GM12878 (cell line): ENCODE results near the gene NPAS3. TPM values are rescaled to one million over a fixed set of nuclear protein-coding genes. Genes with fewer than 3 reads are reported as not detected.
A peak's percentile ranks its signal among the peaks of the same experiment; 100 is the strongest.

Experiments
- ATAC-seq: fragments of 200-7000 bp; cut with Tn5 transposase; 3 replicates; pipeline ENCODE4 v1.9.1; 2020; ENCODE audit warnings: mild to moderate bottlenecking, moderate library complexity
- BruUV-seq: library from RNA; stranded (reverse); fragments of 400-500 nt; replicated peaks from 2 replicates; lab custom pipeline; 2021; lab: Mats Ljungman, UMichigan
- CTCF ChIA-PET: fragments of 300-600 bp; sonication (Branson Sonifier 250); formaldehyde crosslinking; extraction: SDS; loops from one replicate; lab custom pipeline; 2021; ENCODE audit warnings: inconsistent platforms; lab: Yijun Ruan, JAX
- POLR2A ChIA-PET: fragments of 350-600 bp; formaldehyde crosslinking; extraction: SDS; loops from one replicate; lab custom pipeline; 2021; ENCODE audit warnings: inconsistent platforms; lab: Charles Lee
- RAD21 ChIA-PET: fragments of 300-600 bp; sonication (Branson Sonifier 250); formaldehyde crosslinking; loops from one replicate; lab custom pipeline; 2023; ENCODE audit warnings: antibody characterized with exemption; ENCODE audit not compliant: unreplicated experiment; lab: Charles Lee
- SMC1A ChIA-PET: fragments of 300-600 bp; sonication (Branson Sonifier 250); formaldehyde crosslinking; loops from one replicate; lab custom pipeline; 2023; ENCODE audit not compliant: unreplicated experiment, uncharacterized antibody; lab: Charles Lee
- DNase-seq: peaks from one replicate; pipeline ENCODE4 v3.0.0-alpha.2; 2011; ENCODE audit warnings: low read depth, low spot score
- FAIRE-seq: peaks from 3 replicates; lab custom pipeline; 2011; peaks lifted over from hg19 to GRCh38; lab: Jason Lieb, UNC
- H2AFZ ChIP-seq: 2 replicates; pipeline ENCODE4 v1.6.0; 2011; ENCODE audit warnings: low read depth, low read length, control low read depth; ENCODE audit not compliant: control insufficient read depth
- H3K27ac ChIP-seq: 2 replicates; pipeline ENCODE4 v1.5.1; 2011; ENCODE audit warnings: control low read depth; ENCODE audit not compliant: control insufficient read depth, insufficient read depth
- H3K27me3 ChIP-seq, 2 experiments: replicated peaks in 1 of 2; 2 replicates each; pipeline versions ENCODE4 v1.6.0 to v1.6.1; 2011; ENCODE audit warnings: low read length in 1 of 2; ENCODE audit not compliant: control insufficient read depth in 2 of 2, insufficient read depth in 2 of 2
- H3K36me3 ChIP-seq, 2 experiments: 2 replicates each; pipeline ENCODE4 v1.5.1; 2011; ENCODE audit warnings: low read length in 1 of 2; ENCODE audit not compliant: control insufficient read depth in 2 of 2, insufficient read depth in 2 of 2
- H3K4me1 ChIP-seq: 2 replicates; pipeline ENCODE4 v1.6.1; 2011; ENCODE audit warnings: mild to moderate bottlenecking, low read length, moderate library complexity, mixed read lengths; ENCODE audit not compliant: control insufficient read depth, insufficient read depth
- H3K4me2 ChIP-seq: 2 replicates; pipeline ENCODE4 v1.6.0; 2011; ENCODE audit warnings: control low read depth; ENCODE audit not compliant: control insufficient read depth, insufficient read depth
- H3K4me3 ChIP-seq: fragments of 200-600 bp; sonication (generic); 2 replicates; pipeline ENCODE4 v1.5.1; 2016
- H3K79me2 ChIP-seq: 2 replicates; pipeline ENCODE4 v1.6.0; 2011; ENCODE audit warnings: low read length; ENCODE audit not compliant: control insufficient read depth, insufficient read depth
- H3K9ac ChIP-seq: 2 replicates; pipeline ENCODE4 v1.8.0; 2011; ENCODE audit warnings: low read length, control low read depth, mixed read lengths; ENCODE audit not compliant: control insufficient read depth, insufficient read depth
- H3K9me3 ChIP-seq: replicated peaks from 3 replicates; pipeline ENCODE4 v1.5.1; 2011; ENCODE audit warnings: mild to moderate bottlenecking, low read length; ENCODE audit not compliant: control insufficient read depth, insufficient read depth
- H4K20me1 ChIP-seq: 2 replicates; pipeline ENCODE4 v1.6.0; 2011; ENCODE audit not compliant: control insufficient read depth, insufficient read depth
- ATF7 ChIP-seq: fragments of 450-650 bp; IDR thresholded peaks from 2 replicates; pipeline ENCODE4 v1.6.1; 2016; ENCODE audit warnings: low read depth, mild to moderate bottlenecking
- DPF2 ChIP-seq: fragments of 450-650 bp; IDR thresholded peaks from 2 replicates; pipeline ENCODE4 v1.6.1; 2017; ENCODE audit warnings: mild to moderate bottlenecking
- EP300 ChIP-seq, 2 experiments: fragments of 150-350 bp in 1 of 2; IDR thresholded peaks; 2 replicates each; pipeline ENCODE4 v1.6.1; 2011 to 2012; ENCODE audit warnings: low read depth in 2 of 2, low read length in 2 of 2, borderline replicate concordance in 1 of 2, improper control_type of control experiment in 1 of 2, inconsistent platforms in 1 of 2; ENCODE audit not compliant: control insufficient read depth in 1 of 2
- GATAD2B ChIP-seq: fragments of 450-650 bp; conservative IDR thresholded peaks from 2 replicates; pipeline ENCODE4 v1.6.1; 2017; ENCODE audit warnings: low read depth, mild to moderate bottlenecking, moderate library complexity
- IKZF2 ChIP-seq, 2 experiments: fragments of 450-650 bp; IDR thresholded peaks; 2 replicates each; pipeline ENCODE4 v1.6.1; 2017; ENCODE audit warnings: mild to moderate bottlenecking in 2 of 2, moderate library complexity in 2 of 2
- MEF2B ChIP-seq: fragments of 450-650 bp; IDR thresholded peaks from 2 replicates; pipeline ENCODE4 v1.6.1; 2018; ENCODE audit warnings: mild to moderate bottlenecking, moderate library complexity; ENCODE audit not compliant: partially characterized antibody, poor library complexity, severe bottlenecking
- MTA2 ChIP-seq: fragments of 450-650 bp; IDR thresholded peaks from 2 replicates; pipeline ENCODE4 v1.6.1; 2016; ENCODE audit warnings: low read depth, mild to moderate bottlenecking, moderate library complexity
- NBN ChIP-seq: fragments of 450-650 bp; IDR thresholded peaks from 2 replicates; pipeline ENCODE4 v1.6.1; 2016
- PKNOX1 ChIP-seq: fragments of 450-650 bp; IDR thresholded peaks from 2 replicates; pipeline ENCODE4 v1.6.1; 2016; ENCODE audit warnings: mild to moderate bottlenecking
- RELB ChIP-seq: fragments of 450-650 bp; IDR thresholded peaks from 2 replicates; pipeline ENCODE4 v1.6.1; 2017; ENCODE audit warnings: low read depth, mild to moderate bottlenecking, moderate library complexity
- SMAD1 ChIP-seq: fragments of 450-650 bp; IDR thresholded peaks from 2 replicates; pipeline ENCODE4 v1.6.1; 2018; ENCODE audit warnings: mild to moderate bottlenecking, low read depth; ENCODE audit not compliant: partially characterized antibody
- SMC3 ChIP-seq: IDR thresholded peaks from 2 replicates; pipeline ENCODE4 v1.6.1; 2011; ENCODE audit warnings: low read length, improper control_type of control experiment, borderline replicate concordance
- TBL1XR1 ChIP-seq: IDR thresholded peaks from 2 replicates; pipeline ENCODE4 v1.6.1; 2012; ENCODE audit warnings: low read depth, low read length, improper control_type of control experiment
- WGBS: methylation state at CpG from one replicate; pipeline ENCODE4 v1.1.6; 2016; ENCODE audit warnings: low lambda C conversion rate; ENCODE audit not compliant: insufficient replicate concordance, insufficient coverage; ENCODE audit errors: missing lambda C conversion rate; 5-methylcytosine and 5-hydroxymethylcytosine counted together
- in situ Hi-C: fragments of 300-500 bp; cut with MboI; formaldehyde crosslinking; loops from 9 replicates; pipeline ENCODE4 v1.14.3; 2018; ENCODE audit warnings: mixed read lengths
- intact Hi-C: fragments of 100-400 bp; cut with micrococcal nuclease; formaldehyde crosslinking; loops from one replicate; pipeline ENCODE4 v1.14.2; 2022; ENCODE audit not compliant: unreplicated experiment
- polyA plus RNA-seq, 11 experiments: library from polyadenylated mRNA; depleted of rRNA in 4 of 11; unstranded in 6 of 11; stranded (reverse) in 5 of 11; fragments of >200 nt; fragmentation: Nextera tagmentation in 4 of 11; fragmentation: Illumina TruSeq in 1 of 11; extraction: Ambion mirVana in 4 of 11; extraction: Trizol in 1 of 11; gene quantifications; 1 replicate in 1 of 11; 2 replicates in 10 of 11; pipeline versions ENCODE4 v1.2.1 to v1.2.3, GENCODE V29; 2011 to 2016; ENCODE audit warnings: inconsistent platforms in 2 of 11, missing spikeins in 2 of 11, low read depth in 1 of 11
- total RNA-seq, 4 experiments: library from RNA; depleted of rRNA in 3 of 4; stranded (reverse); fragments of >200 nt in 3 of 4; fragmentation: Illumina TruSeq in 1 of 4; extraction: Trizol in 1 of 4; gene quantifications; 2 replicates each; pipeline versions ENCODE4 v1.2.1 to v1.2.3, GENCODE V29; 2013 to 2021
- TF ChIP-seq, protein P1 (sequence below): fragments of 450-650 bp; IDR thresholded peaks from 2 replicates; pipeline ENCODE4 v1.6.1; 2017; ENCODE audit warnings: mild to moderate bottlenecking, moderate library complexity

NPAS3 gene
- total and polyA plus RNA-seq, 10 of the 15 experiments (the other 5 are each of a cell fraction or from before 2014, with no cell fraction given) = under 0.01 to 2.7 (median 0.03) TPM; not detected in 6

DNA sequence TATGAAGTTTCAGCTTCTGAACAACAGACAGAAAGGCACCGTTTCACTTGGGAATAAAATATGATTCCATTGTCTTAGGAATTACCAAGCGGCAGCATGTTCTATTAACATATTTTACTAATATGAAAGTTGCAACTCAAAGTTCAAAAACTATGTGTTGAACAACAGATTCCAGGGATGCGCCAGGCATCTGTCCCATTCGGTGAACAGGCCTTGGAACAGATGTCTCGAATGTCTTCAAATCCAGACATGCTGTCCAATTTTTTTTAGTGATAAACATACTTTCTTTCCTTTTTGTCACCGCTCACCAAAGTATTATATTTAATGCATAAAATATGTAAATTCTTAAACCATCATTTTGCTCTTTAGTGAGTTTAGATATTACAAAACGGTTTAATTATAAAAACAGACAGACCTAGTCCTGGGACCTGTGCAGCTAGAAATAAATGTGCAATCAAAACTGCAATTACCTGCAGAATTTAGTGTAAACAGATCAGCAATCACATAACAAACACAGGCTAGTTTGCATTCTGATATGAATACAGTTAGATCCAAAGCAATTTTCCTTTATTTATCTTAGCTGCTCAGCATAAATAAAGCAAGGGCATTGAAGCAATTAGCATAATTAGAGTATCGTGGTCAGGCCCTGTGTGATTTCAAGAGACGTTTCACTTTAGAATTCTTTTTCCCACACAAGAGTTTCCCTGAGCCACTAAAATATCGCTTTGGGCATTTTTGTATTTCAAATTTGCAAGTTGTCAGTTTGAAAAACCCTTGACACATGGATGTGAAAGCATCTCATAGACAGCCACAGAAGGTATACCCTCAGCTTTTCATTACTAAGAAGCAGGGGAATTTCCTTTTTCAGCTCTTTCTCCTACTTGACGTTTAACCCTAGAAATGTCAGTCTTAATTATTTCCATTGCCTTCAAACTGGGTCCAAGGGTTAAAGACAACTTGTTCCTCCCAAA, 591.4 kb downstream of the NPAS3 start:
- no peaks in the 10 kb centered on the region for H3K4me1 ChIP-seq
- intact Hi-C loops = no loop called here
- H2AFZ ChIP-seq = no peak overlapping the region
- SMC1A ChIA-PET = interaction anchor here (0.7 to 18.1 kb wide), 20 partner anchors 10 to 262 kb away, joined by 3 to 298 read pairs (median 7); no protein-coding TSS in a partner anchor
- RAD21 ChIA-PET = interaction anchor here (0.7 to 12.6 kb wide), 23 partner anchors 11 to 263 kb away, joined by 3 to 279 read pairs (median 5); no protein-coding TSS in a partner anchor
- no peak overlapping the region for H3K27ac ChIP-seq
- H3K9ac ChIP-seq = no peak overlapping the region
- no peak for DNase-seq
- H3K4me2 ChIP-seq = no peak overlapping the region
- 26% methylated on average over 11 of the region's 11 CpGs for WGBS
- CTCF ChIA-PET = interaction anchor here (0.5 to 5.8 kb wide), 14 partner anchors 8 to 146 kb away, joined by 3 to 36 read pairs (median 5); no protein-coding TSS in a partner anchor
- in situ Hi-C loops = no loop called here
- no peaks in the 10 kb centered on the region for H4K20me1 ChIP-seq
- no peak overlapping the region for H3K4me3 ChIP-seq
- POLR2A ChIA-PET = interaction anchor here (0.6 to 10.9 kb wide), 14 partner anchors 9 to 158 kb away, joined by 3 to 105 read pairs (median 4); no protein-coding TSS in a partner anchor
- FAIRE-seq = peak; percentile 18
- no TSS peak for BruUV-seq
- no peaks in the 10 kb centered on the region for H3K9me3 ChIP-seq
- H3K27me3 ChIP-seq = no peaks in the 10 kb centered on the region
- H3K79me2 ChIP-seq = no peaks in the 10 kb centered on the region
- ATAC-seq = peak; percentile 76
- no peaks in the 10 kb centered on the region for H3K36me3 ChIP-seq
- TF ChIP-seq MEF2B = peak; percentile 81
- peak; percentile 80 for TF ChIP-seq PKNOX1
- TF ChIP-seq EP300 (IDR thresholded peaks at IDR 0.05; ENCODE audit: borderline replicate concordance in 1 of 2, control insufficient read depth in 1 of 2, low read depth in 2 of 2, low read length in 2 of 2) = peak in 1 of 2 experiments; percentile 21; a peak in 1 of 4 replicates
- TF ChIP-seq TBL1XR1 = no peak
- no peak for TF ChIP-seq NBN
- TF ChIP-seq ATF7 = peak; percentile 56; the same call in 1 of the 2 replicates
- peak; percentile 74 for TF ChIP-seq MTA2
- peak; percentile 70 to 79; a peak in 2 of 4 replicates for TF ChIP-seq IKZF2 (IDR thresholded peaks at IDR 0.05)
- 0 out of 2 replicates have a peak, but pooled peaks have one; percentile 24 for TF ChIP-seq DPF2
- TF ChIP-seq GATAD2B = peak; percentile 82
- TF ChIP-seq SMC3 = no peak
- TF ChIP-seq, protein P1, sequence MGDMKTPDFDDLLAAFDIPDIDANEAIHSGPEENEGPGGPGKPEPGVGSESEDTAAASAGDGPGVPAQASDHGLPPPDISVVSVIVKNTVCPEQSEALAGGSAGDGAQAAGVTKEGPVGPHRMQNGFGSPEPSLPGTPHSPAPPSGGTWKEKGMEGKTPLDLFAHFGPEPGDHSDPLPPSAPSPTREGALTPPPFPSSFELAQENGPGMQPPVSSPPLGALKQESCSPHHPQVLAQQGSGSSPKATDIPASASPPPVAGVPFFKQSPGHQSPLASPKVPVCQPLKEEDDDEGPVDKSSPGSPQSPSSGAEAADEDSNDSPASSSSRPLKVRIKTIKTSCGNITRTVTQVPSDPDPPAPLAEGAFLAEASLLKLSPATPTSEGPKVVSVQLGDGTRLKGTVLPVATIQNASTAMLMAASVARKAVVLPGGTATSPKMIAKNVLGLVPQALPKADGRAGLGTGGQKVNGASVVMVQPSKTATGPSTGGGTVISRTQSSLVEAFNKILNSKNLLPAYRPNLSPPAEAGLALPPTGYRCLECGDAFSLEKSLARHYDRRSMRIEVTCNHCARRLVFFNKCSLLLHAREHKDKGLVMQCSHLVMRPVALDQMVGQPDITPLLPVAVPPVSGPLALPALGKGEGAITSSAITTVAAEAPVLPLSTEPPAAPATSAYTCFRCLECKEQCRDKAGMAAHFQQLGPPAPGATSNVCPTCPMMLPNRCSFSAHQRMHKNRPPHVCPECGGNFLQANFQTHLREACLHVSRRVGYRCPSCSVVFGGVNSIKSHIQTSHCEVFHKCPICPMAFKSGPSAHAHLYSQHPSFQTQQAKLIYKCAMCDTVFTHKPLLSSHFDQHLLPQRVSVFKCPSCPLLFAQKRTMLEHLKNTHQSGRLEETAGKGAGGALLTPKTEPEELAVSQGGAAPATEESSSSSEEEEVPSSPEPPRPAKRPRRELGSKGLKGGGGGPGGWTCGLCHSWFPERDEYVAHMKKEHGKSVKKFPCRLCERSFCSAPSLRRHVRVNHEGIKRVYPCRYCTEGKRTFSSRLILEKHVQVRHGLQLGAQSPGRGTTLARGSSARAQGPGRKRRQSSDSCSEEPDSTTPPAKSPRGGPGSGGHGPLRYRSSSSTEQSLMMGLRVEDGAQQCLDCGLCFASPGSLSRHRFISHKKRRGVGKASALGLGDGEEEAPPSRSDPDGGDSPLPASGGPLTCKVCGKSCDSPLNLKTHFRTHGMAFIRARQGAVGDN = 0 out of 2 replicates have a peak, but pooled peaks have one; percentile 17
- TF ChIP-seq SMAD1 = peak; percentile 83
- peak; percentile 87 for TF ChIP-seq RELB
